ENCODE data around the gene ZDHHC11. TPM values are rescaled to one million over a fixed set of nuclear protein-coding genes. Genes with fewer than 3 reads are reported as not detected.

ZDHHC11 gene, protein sequence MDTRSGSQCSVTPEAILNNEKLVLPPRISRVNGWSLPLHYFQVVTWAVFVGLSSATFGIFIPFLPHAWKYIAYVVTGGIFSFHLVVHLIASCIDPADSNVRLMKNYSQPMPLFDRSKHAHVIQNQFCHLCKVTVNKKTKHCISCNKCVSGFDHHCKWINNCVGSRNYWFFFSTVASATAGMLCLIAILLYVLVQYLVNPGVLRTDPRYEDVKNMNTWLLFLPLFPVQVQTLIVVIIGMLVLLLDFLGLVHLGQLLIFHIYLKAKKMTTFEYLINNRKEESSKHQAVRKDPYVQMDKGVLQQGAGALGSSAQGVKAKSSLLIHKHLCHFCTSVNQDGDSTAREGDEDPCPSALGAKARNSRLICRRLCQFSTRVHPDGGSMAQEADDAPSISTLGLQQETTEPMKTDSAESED
- total RNA-seq: 10 to 100 TPM; 18.9 to 64.6 (median 27.5) TPM

DNA sequence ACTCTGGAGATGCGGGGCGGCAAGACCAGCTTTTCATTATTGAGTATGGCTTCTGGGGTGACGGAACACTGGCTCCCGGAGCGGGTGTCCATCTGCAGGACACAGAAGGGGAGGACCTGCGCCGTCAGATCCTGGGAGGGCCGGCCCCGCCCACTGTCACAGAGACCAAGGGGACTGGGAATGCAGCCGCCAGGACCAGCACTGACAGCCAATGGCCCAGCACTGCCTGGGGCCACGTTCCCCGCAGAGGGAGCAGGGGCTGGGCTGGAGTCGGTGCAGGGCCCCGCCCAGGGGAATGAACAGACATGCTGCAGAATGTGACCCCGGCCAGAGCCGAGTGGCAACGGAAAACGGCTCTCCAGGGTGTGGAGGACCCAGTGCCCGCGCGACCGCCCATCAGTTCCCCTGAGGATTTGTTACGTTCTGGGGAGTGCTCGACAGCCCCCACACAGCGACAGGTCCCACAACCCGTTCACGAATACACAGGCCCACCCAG, at the start of gene ZDHHC11:
Gene ZDHHC11 (minus strand): TSS at position 476 of the 496 bp plus-strand sequence. CDS start 384 bp downstream, at position 92.
- H3K4me1 ChIP-seq: peaks cover 0 to 13% (median 8%) of the 10 kb centered on the region in 4 donors
- 60 to 63% methylated on average over 4 to 27 of the region's 27 CpGs for WGBS, 2 donors
- TF ChIP-seq POLR2AphosphoS5 (IDR thresholded peaks at IDR 0.05) (no peak), EP300 (IDR thresholded peaks at IDR 0.05) (no peak), POLR2A (IDR thresholded peaks at IDR 0.05) (no peak)
- TF ChIP-seq, protein P1, sequence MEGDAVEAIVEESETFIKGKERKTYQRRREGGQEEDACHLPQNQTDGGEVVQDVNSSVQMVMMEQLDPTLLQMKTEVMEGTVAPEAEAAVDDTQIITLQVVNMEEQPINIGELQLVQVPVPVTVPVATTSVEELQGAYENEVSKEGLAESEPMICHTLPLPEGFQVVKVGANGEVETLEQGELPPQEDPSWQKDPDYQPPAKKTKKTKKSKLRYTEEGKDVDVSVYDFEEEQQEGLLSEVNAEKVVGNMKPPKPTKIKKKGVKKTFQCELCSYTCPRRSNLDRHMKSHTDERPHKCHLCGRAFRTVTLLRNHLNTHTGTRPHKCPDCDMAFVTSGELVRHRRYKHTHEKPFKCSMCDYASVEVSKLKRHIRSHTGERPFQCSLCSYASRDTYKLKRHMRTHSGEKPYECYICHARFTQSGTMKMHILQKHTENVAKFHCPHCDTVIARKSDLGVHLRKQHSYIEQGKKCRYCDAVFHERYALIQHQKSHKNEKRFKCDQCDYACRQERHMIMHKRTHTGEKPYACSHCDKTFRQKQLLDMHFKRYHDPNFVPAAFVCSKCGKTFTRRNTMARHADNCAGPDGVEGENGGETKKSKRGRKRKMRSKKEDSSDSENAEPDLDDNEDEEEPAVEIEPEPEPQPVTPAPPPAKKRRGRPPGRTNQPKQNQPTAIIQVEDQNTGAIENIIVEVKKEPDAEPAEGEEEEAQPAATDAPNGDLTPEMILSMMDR (IDR thresholded peaks at IDR 0.05): no peak
- H3K4me3 ChIP-seq: peak within 1 kb of the TSS in 3 of 4 donors; percentile 26 to 40 (median 35)
- no peaks in the 10 kb centered on the region for H3K9me3 ChIP-seq
- peaks cover 0 to 13% (median 0%) of the 10 kb centered on the region in 4 donors for H3K27me3 ChIP-seq
- peak; percentile 79 to 91 for DNase-seq
- no peak within 1 kb of the TSS for H3K27ac ChIP-seq
- no peaks in the 10 kb centered on the region for H3K36me3 ChIP-seq
- ATAC-seq (ENCODE audit: low FRiP score in 2 of 2): peak; percentile 49 to 87

DNA sequence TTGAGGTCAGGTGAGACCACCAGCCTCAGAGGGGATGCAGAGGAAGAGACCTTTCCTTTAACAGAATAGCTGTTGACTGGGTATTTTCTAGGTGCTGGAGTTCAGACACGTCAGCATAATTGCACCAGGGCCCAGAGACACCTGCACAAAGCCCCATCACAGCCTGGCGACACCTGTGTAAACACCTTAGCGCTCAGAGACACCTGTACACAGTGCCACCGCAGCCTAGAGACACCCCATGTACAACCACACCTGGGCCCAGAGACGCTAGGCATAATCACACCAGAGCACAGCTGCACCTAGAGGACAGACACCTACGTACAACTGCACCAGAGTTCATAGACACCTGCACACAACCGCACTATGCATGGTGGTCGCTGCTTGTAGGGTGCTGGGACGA, 42.9 kb upstream of the ZDHHC11 start:
- DNase-seq (no peak), ATAC-seq (ENCODE audit: low FRiP score in 2 of 2) (no peak)
- no peaks in the 10 kb centered on the region for H3K27me3 ChIP-seq
- H3K4me3 ChIP-seq: peak overlapping the region in 1 of 4 donors; percentile 86
- peaks cover 10 to 28% (median 15%) of the 10 kb centered on the region in 4 donors for H3K36me3 ChIP-seq
- no peaks in the 10 kb centered on the region for H3K9me3 ChIP-seq
- TF ChIP-seq EP300 (IDR thresholded peaks at IDR 0.05) (no peak), POLR2AphosphoS5 (IDR thresholded peaks at IDR 0.05) (no peak), POLR2A (IDR thresholded peaks at IDR 0.05) (no peak)
- TF ChIP-seq, protein P1 (IDR thresholded peaks at IDR 0.05): no peak
- H3K27ac ChIP-seq: no peak overlapping the region
- 90 to 95% methylated on average over 5 to 9 of the region's 9 CpGs for WGBS, 2 donors
- peaks cover 15 to 24% (median 19%) of the 10 kb centered on the region in 4 donors for H3K4me1 ChIP-seq

DNA sequence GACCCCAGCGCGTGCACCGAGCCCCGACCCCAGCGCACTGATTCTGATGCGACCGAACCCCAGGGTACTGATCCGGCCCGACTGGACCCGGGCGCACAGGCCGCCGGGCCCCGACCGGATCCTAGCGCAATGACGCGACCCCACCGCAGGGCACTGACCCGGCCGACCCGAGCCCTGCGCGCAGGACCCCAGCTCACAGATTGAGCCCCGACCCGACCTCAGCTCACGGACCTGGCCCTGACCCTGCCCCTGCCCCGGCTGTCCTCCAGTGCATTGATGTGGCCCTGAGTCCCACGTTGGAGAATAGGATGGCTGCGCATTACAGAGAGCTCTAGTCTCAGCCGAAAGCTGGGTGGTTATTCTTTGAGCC, 42.3 kb upstream of the ZDHHC11 start:
- Histone ChIP-seq H3K9me3 (no peaks in the 10 kb centered on the region), H3K4me1 (peaks cover 15 to 24% (median 19%) of the 10 kb centered on the region in 4 donors), H3K36me3 (peaks cover 10 to 34% (median 21%) of the 10 kb centered on the region in 4 donors), H3K27me3 (no peaks in the 10 kb centered on the region), H3K4me3 (peak overlapping the region; percentile 42 to 94 (median 84)), H3K27ac (peak overlapping the region in 1 of 4 donors; percentile 87)
- DNase-seq (no peak), ATAC-seq (ENCODE audit: low FRiP score in 2 of 2) (no peak)
- 0 to 7% methylated on average over 2 to 7 of the region's 31 CpGs for WGBS, 2 donors
- TF ChIP-seq POLR2AphosphoS5 (IDR thresholded peaks at IDR 0.05): no peak
- TF ChIP-seq POLR2A (IDR thresholded peaks at IDR 0.05): no peak
- TF ChIP-seq EP300 (IDR thresholded peaks at IDR 0.05): no peak

DNA sequence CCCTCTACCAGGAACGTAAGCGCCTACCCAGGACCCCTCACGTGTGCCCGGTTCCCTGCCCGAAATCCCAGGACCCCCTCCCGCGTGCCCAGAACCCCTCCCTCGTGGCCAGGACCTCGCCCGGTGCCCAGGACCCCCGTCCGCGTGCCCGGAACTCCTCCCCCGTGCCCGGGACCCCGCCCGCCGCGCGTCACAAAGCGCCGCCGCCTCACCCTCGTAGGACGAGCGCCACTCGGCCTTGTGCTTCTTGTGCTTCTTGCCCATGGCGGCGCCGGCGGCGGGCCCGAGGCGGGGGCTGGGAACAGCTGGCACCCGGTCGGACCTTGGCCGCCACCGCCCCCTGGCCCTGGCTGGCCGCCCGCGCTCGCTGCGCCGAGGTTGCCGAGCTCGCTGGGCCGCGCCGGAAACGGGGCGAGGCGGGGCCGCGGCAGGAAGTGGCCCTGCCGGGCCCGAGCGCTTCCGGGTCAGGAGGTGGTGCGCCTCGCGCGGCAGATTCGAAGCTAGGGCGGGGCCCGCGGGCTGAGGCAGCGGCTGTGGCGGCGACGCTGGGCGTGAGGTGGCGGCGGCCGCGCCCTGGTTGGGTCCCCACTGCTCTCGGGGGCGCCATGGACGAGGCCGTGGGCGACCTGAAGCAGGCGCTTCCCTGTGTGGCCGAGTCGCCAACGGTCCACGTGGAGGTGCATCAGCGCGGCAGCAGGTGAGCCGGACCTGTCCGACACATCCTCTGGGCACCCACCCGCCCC, 41.8 kb upstream of the ZDHHC11 start, which contains the start of the genes BRD9 and TRIP13:
Gene BRD9 (minus strand): TSS at position 408 of the 743 bp plus-strand sequence. CDS start 144 bp downstream, at position 264.
Gene TRIP13 (plus strand): TSS at position 491 of the 743 bp plus-strand sequence. CDS start 115 bp downstream, at position 606.
- H3K4me3 ChIP-seq: peak within 1 kb of the TSS; percentile 42 to 94 (median 84)
- ATAC-seq (ENCODE audit: low FRiP score in 2 of 2) (peak; percentile 86 to 98), DNase-seq (peak; percentile 82 to 97)
- peak in 1 of 4 donors; percentile 24 for TF ChIP-seq EP300 (IDR thresholded peaks at IDR 0.05)
- peak; percentile 61 to 64 for TF ChIP-seq POLR2AphosphoS5 (IDR thresholded peaks at IDR 0.05)
- TF ChIP-seq, protein P1 (IDR thresholded peaks at IDR 0.05): peak in 2 of 6 experiments; percentile 35 to 50
- TF ChIP-seq POLR2A (IDR thresholded peaks at IDR 0.05): peak in 2 of 4 donors; percentile 58 to 82
- 1% methylated on average over 18 of the region's 91 CpGs; no CpG with 5 or more reads in 1 of the 2 donors for WGBS, 2 donors
- no peaks in the 10 kb centered on the region for H3K27me3 ChIP-seq
- H3K27ac ChIP-seq: peak within 1 kb of the TSS; percentile 86 to 92 (median 88)
- H3K4me1 ChIP-seq: peaks cover 15 to 24% (median 19%) of the 10 kb centered on the region in 4 donors
- H3K36me3 ChIP-seq: peaks cover 10 to 40% (median 27%) of the 10 kb centered on the region in 4 donors
- no peaks in the 10 kb centered on the region for H3K9me3 ChIP-seq

All from upper lobe of left lung (tissue), 6 donors.